OCI-M1 (cell line): ENCODE data around the gene ABCC1.
"Not testable (repeated sequence)": the region's sequence is repeated elsewhere in the genome, so short reads cannot be mapped to it uniquely, and the experiment has no call there.

Experiments
- DNase-seq: peaks from one replicate; lab custom pipeline; 2025; lab: John Stamatoyannopoulos, UW

The ABCC1 gene

DNA sequence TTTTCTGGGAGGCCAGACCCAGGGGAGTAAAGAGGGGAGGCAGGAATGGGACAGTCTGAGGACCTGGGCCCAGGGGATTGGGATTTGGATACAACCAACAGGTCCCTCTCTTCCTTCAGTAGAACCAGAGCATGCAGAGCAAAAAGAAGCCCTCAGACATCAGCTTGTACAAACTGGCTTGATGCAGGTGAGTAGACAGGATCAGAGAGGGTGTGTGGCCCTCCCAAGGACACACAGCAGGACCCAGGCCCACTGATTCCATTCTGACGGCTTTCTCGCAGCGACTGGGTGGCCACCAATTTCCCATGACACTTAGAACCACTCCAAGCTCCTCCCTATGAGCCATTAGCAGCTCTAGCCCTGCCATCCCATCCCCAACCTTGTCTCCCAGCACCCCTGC is 210.2 kb downstream of the ABCC1 start:
- no peak for DNase-seq

GRCh38 chr16:16161319-16161718 is 211.9 kb downstream of the ABCC1 start:
- no peak for DNase-seq

DNA sequence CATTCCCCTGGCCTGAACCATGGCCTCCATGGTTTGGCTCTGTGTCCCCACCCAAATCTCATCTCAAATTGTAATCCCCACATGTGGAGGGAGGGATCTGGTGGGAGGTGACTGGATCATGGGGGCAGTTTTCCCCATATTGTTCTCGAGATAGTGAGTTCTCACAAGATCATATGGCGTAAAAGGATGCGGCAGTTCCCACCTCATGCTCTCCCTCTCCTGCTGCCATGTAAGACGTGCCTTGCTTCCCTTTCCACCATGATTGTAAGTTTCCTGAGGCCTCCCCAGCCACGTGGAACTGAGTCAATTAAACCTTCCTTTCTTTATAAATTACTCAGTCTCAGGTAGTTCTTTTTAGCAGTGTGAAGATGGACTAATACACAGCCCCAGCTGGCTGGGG is 212.4 kb downstream of the ABCC1 start:
- not testable (repeated sequence) for DNase-seq

GRCh38 chr16:16162591-16162990 is 213.2 kb downstream of the ABCC1 start:
- DNase-seq, result no peak

- no peak for DNase-seq
Measured at GRCh38 chr16:16163109-16163508, 213.7 kb downstream of the ABCC1 start.

DNA sequence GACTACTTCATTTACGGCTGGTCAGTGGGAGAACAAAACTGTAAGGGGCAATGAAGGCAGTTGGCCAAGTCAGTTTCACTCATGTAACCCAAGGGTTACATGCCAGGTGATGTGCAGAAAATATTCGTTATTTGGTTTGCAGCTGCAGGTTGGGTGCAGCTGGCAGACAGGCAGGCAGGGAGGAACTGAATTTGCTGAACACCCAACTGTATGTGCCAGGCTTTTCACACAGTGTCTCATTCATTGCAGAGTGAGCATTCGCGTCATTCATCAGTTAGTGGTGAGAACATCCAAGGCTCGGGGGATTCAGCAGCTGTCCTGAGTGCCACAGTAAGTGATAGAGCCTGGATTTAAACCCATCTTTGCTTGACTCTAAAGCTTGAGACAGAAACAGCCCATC is 214.2 kb downstream of the ABCC1 start:
- DNase-seq, result no peak

- peak; percentile 25 for DNase-seq
Measured at GRCh38 chr16:16164243-16164642, 214.8 kb downstream of the ABCC1 start.

DNA sequence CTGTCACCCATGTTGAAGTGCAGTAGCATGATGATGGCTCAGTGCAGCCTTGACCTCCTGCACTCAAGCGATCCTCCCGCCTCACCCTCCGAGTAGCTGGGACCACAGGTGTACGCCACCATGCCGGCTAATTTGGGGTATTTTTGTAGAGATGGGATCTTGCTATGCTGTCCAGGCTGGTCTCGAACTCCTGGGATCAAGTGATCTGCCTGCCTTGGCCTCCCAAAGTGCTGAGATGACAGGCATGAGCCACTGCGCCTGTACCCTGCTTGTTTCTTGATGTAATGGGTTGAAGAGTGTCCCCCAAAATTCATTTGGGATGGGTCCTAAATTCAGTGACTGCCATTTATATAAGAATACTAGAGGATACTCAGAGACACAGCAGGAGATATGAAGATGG is 216.7 kb downstream of the ABCC1 start:
- DNase-seq, result no peak

GRCh38 chr16:16166949-16167348 is 217.5 kb downstream of the ABCC1 start:
- no peak for DNase-seq

GRCh38 chr16:16167927-16168326 is 218.5 kb downstream of the ABCC1 start:
- no peak for DNase-seq

DNA sequence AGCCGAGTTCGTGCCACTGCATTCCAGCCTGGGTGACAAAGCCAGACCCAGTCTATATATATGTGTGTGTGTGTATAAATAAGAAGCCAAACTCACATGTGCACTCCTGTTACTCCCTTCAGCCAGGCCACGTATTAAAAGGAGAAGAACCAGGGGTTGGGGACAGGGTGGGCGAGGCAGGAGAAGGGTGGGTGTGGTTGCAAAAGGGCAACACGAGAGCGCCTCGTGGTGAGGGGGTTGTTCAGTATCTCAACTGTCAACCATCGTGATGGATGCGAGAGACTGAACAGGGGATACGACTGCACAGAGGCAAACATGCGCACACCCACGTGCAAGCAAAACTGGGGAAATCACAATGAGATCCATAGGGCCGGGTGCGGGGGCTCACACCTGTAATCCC is 219.0 kb downstream of the ABCC1 start:
- no peak for DNase-seq

DNA sequence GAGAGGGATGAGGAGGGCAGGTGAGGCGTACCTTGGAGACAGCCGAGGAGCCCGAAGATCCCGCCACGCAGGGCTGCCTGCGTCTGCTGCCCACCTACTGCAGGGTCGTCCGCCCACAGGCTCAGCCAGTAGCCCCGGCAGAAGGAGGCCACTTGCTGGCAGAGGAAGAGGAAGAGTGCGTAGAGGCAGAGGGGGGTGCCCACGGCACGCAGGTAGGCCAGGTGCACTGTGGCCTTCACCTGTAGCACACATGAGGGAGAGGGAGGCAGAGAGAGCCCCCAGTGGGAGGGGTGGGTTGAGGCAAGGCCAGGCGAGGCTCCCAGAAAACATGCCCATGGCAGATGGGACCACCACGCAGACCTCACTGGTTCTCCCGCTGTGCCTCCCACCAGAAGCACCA is 220.2 kb downstream of the ABCC1 start:
- no peak for DNase-seq

DNA sequence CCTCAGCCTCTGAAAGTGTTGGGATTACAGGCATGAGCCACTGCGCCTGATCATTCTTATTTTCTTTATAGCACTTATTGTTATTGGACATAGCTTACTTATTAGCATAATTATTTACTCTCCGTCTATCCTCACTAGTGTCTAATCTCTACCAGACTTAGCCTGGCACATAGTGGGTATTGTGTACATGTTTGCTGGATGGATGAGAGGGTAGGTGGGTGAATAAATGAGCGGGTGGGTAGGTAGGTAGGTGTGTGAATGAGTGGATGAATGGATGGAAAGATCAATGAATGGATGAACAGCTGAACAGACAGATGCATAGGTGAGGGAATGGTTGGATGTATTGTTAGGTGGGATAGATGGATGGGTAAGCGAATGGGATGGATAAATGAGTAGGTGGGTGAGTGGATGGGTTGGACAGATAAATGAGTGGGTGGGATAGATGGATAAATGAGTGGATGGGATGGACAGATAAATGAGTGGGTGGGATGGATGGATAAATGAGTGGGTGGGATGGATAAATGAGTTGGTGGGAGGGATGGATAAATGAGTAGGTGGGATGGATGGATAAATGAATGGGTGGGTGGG is 222.0 kb downstream of the ABCC1 start:
- no peak for DNase-seq

DNA sequence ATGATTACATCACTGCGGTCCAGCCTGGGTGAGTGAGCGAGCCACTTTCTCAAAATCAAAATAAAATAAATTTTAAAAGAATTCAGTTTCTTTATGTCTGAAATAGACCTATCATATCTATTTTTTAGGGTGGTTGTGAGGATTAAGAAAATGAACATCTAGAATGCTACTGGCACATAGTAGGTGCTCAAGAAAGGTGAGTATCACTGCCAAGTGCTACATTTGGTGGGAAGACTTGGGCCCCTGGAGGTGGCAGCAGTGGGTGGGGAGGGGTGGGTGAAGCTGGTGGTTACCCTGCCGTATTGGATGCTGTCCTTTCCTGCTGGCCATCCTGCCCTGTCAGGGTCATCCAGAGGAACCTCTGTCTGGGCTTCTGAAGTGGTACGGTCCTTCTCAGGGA is 223.6 kb downstream of the ABCC1 start:
- no peak for DNase-seq

DNA sequence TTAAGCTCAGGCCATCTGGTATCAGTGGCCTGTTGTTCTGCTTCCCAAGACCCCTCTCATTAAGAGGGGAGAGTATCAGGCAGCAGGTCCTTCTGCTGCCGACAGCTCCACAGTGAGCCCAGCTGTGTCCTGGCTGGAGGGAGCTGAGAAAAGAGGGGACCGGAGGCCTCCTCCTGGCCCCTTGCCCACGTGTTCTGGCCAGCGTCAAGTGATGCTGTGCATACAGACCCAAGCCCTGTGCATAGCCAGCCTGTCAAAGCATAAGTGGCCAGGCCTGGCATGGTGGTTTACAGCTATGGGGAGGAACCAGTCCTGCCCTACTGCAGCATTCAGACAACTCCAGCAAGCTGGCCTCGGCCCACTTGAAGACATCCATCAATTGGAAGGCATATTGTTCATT is 225.9 kb downstream of the ABCC1 start:
- DNase-seq, result no peak

GRCh38 chr16:16176328-16176727 is 226.9 kb downstream of the ABCC1 start:
- DNase-seq, result no peak

- no peak for DNase-seq
Measured at GRCh38 chr16:16178455-16179162, 229.2 kb downstream of the ABCC1 start.

- DNase-seq, result not testable (repeated sequence)
Measured at GRCh38 chr16:16181748-16182147, 232.3 kb downstream of the ABCC1 start.

DNA sequence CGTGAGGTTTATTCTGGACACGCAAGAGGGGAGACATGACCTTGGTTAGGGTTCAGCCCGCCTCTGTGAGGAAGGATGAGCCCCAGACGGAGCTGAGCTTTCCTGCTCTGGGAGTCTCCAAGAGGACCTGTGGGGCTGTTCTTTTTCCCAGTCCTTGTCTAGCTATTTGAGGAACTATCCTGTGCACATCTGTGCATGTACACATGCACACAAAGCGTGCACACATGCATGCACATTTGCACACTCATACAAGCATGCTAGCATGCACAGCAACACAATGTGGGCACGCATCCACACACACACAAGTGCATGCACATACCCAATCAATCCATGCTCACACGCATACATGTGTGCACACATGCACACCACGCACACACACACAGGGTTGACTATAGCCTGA is 233.5 kb downstream of the ABCC1 start:
- no peak for DNase-seq

DNA sequence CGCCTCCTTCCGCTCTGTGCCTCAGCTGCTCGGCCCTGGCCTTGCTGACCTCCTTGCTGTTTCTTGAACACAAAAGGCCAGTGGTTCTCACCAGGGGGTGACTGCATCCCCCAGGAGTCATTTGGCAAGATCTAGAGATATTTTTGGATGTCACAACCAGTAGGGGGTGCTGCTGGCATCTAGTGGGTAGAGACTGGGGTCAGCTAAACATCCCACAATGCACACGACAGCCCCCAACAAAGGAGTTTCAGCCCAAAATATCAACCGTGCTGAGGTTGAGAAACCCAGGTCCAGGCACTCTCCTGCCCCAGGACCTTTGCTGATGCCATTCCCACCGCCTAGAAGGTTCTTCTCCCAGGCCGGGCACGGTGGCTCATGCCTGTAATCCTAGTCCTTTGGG is 234.1 kb downstream of the ABCC1 start:
- peak; percentile 6 for DNase-seq

GRCh38 chr16:16184594-16184993 is 235.2 kb downstream of the ABCC1 start:
- no peak for DNase-seq

DNA sequence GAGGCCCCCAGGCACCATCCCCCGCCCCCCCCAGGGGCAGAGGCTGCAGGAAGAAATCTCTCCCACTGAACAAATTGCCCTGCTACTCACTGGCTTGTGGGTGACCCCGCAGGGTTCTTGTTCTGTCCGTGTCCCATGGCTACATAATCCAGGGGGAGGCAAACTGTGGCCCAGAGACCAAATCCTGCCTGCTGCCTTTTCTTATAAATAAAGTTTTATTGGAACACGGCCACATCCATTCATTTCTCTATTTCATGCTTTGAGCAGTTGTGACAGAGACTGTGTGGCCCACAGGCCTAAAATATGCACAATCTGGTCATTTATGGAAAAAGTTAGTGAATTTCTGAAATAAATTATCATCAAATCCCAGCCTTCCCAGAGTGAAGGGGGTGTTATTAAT is 235.7 kb downstream of the ABCC1 start:
- DNase-seq, result no peak

DNA sequence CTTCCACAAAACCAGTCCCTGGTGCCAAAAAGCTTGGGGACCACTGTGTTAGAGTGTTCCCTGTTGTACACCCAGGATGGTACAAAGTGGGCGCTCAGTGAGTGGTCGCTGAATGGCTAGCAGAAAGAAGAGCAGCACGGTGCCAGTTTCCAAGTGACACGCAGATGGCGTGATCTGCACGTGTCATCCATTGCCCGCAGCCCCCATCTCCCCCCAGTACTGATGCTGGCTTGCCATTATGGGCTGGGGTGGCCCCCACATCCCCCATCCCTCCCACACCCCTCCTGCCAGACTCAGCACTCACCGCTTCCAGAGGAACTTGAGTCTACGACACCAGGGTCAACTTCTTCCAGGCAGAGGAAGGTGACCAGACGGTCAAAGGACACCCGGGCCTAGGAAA is 237.4 kb downstream of the ABCC1 start:
- DNase-seq, result no peak

DNA sequence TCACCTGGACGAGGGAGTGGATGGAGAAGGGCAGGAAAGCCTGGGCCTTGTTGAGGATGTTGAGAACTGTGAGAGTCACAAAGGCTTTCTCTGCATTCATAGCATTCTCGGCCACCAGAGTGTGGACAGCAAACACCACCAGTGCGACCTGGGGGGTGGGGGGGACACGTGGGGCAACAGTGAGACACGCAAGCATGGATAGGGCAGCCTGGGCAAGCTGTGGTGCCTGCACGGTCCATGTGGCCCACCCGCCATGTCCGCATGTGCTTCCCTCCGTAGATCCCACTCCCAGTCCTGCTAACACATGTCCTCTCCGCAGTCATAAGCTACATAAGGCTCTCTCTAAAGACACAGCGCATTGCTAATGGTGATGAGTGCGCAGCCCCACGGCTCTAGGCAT is 239.4 kb downstream of the ABCC1 start:
- no peak for DNase-seq
